ENCODE data around the gene C18orf63. TPM values are rescaled to one million over a fixed set of nuclear protein-coding genes. Genes with fewer than 3 reads are reported as not detected.
"Not testable (repeated sequence)": the region's sequence is repeated elsewhere in the genome, so short reads cannot be mapped to it uniquely, and the experiment has no call there.

Gene C18orf63
- not detected for polyA plus RNA-seq (2013, experiment 1 of 2; ENCODE audit: insufficient read length)
- polyA plus RNA-seq (2013, experiment 2 of 2; ENCODE audit: insufficient read length), result not detected

- no peak for DNase-seq
Observed at GRCh38 chr18:74315464-74316256, at the start of gene C18orf63. Gene C18orf63 (plus strand): TSS chr18:74315839. CDS start chr18:74317866, 2,027 bp downstream.

DNA sequence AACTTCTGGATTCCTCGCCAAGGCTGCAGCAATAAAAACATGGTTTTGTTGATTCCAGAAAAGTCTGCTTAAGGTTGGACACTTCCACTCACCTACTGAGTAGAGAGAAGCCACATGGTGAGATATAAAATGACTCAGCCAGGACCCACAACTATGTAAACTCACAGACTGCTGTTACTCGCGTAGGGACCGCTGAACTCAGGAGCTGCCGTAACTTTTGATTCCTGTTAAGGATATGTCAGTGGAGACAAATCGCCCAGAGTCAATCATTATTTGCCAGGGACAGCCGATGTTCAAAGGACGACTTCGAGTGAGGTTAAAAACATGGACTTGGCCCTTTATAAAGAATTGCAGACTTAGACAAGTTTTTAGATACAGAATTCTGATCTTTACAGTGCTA is 49.5 kb upstream of the C18orf63 start:
- no peak for DNase-seq

DNA sequence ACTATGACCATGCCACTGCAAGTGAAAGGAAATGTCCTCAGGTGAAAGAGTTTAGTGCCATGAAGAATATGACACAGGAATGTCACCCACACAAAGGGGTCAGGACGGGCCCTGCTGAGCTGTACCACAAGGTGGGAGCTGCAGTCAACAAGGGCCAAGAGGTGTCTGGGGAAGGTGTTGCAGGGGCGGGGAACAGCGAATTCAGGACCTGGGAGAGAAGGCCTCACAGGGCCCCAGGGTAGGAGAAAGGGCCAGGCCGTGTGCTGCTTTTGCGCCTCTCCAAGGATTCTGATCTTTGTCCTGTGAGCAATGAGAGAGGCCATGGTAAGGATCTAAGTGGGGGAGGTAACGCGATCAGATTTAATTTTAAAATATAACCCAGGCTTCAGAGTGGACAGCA is 47.5 kb upstream of the C18orf63 start:
- DNase-seq, result no peak

DNA sequence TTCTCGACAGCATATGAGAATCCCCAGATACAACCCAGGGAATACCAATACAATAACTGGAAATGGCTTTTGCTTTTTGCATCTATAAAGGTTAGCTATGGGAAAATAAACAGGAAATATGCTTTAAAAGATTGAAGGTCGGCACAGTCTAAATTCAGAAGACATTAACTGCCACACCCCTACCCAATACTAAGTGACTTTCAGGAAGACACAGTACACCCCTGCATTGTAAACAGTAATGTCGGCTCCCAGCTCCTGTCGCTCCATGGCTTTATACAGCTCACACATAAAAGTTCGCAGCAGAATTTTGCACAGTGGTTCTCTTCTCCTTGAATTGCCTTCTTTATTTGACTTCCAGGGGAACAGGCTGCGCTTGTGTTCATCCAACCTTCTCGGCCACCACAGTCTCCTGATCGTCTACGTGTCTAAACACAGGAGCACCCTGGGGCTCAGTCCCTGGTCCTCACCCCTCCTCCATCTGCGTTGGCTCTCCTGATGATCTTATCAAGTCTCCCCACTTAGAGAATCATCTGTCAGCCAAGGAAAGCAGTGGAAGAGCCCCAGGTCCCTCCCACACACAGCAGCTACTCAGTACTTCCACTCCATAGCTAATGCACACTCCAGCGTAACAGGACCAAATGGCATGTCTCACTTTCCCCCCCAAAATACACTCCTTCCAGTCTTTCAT is 46.6 kb upstream of the C18orf63 start:
- no peak for DNase-seq

- DNase-seq, result no peak
Observed at GRCh38 chr18:74271635-74272034, 44.0 kb upstream of the C18orf63 start.

DNA sequence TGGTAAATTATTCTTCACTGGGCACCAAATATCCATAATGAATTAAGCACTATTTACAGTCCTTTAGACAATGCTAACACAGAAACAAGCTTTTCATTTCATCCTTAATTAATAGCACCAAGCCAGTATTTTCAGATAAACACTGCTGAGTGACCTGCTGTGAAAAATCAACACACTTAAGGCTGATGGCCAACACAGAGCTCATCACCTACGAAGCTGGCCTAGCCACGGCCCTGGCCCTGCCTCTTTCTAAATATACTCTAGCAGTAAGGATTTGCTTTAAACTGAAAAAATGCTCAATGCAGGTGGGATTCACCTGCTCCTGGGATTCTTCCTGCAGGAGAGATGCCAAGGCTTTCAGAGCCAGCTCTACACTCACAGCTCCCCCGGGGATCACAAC is 42.2 kb upstream of the C18orf63 start:
- DNase-seq, result no peak

DNA sequence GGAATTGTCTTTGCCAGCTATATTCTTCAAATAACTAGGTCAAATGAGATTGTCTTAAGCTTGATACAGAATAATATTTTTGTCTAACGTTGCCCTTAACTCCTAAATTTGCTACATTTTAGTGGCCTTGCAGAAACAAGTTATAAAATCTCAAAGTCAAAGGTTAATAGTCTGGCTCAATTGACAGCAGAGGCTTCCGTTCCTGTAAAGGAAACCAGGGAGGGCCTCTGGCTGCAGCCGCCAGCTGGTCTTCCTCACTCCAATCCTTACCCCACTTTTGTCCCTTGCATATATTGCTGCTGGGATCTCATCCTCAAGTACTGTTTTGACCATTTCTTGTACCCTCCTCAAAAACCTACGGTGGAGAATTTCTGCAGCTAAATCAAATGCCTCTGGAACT is 40.9 kb upstream of the C18orf63 start:
- no peak for DNase-seq

- DNase-seq, result no peak
Observed at GRCh38 chr18:74275736-74276135, 39.9 kb upstream of the C18orf63 start.

- no peak for DNase-seq
Observed at GRCh38 chr18:74276609-74277008, 39.0 kb upstream of the C18orf63 start.

- no peak for DNase-seq
Observed at GRCh38 chr18:74277296-74277695, 38.3 kb upstream of the C18orf63 start.

GRCh38 chr18:74278058-74278457 is 37.6 kb upstream of the C18orf63 start:
- no peak for DNase-seq

- DNase-seq, result no peak
Observed at GRCh38 chr18:74278983-74279382, 36.7 kb upstream of the C18orf63 start.

DNA sequence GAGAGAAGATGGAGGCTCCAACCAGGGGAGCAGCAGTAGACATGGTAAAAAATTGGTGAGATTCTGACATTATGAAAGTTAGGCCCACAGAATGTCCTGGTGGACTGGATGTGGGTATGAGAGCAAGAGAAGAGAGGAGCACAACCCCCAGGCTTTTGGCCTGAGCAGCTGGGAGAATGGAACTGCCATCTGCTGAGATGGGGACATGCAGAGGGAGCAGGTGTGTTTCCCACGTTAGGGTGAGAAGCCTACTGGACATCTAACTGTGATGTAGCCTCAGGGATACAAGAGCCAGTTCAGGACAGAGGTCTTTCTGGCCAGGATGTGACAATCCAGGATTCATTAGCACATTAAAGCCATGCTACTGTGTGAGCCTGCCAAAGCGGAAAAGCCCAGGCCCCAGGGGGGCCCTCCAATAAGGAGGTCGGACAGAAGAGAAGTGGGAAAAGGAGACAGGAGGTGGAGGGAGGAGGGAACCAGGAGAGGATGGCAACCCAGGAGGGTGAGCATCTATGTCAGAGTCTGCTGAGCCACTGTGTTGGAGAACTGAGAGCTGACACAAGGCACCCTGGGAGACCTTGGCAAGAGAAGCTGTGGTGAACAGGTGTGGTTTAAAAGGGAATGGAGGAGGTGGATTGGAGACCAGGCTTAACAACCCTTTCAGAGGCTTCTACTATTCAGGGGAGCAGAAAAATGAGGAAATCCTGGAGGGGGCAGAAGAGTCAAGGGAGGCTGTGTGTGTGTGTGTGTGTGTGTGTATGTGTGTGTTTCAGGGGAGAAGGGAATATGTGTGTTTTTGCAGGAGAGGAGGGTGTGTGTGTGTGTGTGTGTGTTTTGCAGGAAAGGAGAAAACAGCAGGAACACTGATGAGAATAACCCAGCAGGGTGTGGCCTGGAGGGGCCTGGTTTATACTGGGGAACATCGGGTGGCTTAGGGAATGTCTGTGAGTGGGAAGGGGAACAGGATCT is 34.3 kb upstream of the C18orf63 start:
- DNase-seq, result no peak

DNA sequence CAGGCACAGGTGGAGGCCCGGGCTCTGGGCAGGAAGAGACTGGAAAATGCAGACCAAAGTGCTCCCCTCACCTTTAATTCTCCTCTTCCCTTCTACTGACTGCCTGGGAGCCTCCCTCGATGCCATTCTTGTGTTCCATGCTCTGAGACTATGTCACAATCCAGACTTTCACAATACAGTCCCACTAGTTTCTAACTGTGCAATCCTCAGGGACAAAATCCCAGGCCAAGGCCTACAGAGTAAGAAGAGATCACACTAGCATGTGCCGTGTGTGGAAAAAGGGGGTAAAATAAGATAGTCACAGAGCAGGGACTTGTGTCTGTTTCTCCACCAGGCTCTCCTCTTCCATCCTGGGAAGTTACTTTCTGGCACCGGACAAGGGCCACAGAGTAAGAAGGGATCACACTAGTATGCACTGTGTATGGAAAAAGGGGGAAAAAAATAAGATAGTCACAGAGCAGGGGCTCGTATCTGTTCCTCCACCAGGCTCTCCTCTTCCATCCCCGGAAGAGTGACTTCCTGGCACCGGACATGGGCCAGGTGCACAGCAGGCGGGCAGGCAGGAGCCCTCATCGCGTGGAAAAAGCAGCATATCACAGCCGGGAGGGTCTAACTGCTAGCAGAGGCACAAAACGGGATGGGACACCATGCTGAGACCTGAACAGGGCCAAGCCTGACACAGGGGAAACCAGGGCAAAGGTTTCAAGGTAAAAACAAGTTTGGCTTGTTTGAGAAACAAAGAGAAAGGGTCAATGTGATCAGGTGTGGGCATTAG is 33.5 kb upstream of the C18orf63 start:
- no peak for DNase-seq

DNA sequence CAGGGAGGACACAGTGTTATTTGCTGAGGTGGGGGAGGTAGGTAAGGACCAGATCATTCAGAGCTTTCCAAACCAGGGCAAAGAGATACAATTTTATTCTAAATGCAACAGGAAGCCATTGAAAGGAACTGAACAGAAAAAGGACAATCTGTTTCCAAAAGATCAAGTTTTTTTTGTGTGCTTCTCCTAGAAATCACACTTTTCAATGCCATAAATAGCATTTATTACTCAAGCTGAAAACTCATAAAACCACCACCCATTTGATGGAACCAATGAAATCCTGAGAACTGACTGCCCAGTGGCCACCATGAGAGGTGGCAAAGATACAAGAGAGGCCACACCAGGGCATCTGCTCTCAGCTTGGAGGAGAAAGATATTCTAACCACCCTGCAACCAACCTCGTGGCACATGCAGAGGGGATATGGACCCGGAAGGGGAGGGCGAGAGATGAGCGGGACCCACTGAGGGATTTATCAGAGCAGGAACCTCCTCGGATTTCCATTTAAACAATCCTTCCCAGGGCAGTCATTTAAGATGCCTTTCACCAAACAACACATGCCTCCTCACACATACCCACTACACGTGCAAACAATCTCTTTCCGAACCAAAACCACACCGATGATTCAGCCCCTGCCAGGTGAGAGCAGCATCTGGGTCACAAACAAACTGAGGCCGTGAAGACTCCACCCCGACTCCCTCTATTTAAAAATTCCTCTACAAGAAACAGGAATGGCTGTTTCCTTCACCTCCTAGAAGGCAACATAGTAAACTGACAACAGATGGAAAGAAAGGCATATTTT is 32.7 kb upstream of the C18orf63 start:
- no peak for DNase-seq

- no peak for DNase-seq
Observed at GRCh38 chr18:74283646-74284045, 32.0 kb upstream of the C18orf63 start.

- no peak for DNase-seq
Observed at GRCh38 chr18:74284191-74284979, 31.3 kb upstream of the C18orf63 start.

DNA sequence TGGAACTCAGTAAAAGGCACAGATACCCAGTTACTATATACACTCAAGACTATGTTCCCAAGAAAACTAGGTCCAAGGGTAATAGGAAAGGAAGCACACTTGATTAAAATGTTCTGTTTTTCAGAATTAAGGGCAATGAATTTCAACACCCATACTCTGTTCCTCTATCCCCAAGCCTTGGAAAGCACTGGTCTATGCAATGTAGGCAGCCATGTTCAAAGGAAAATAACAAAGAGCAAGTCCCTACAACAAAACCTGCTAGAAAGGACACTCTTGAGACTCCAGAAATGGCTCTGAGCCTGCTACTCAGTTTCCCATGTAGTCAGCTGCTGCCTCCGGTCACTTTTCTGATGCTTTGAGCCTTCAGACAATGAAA is 30.7 kb upstream of the C18orf63 start:
- DNase-seq, result no peak

DNA sequence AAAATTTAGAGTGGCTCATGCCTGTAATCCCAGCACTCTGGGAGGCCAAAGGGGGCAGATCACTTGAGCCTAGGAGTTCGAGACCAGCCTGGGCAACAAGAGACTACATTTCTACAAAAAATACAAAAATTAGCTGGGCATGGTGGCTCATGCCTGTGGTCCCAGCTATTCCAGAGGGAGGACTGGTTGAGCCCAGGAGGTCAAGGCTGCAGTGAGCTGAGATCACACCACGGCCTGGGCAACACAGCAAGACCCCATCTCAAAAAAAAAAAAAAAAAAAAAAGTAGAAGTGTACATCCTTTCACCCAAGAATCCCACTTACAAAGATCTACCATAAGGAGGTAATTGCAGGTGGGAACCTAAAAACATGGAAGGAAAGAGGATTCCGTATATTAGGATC is 30.1 kb upstream of the C18orf63 start:
- DNase-seq, result not testable (repeated sequence)

Measured in fibroblast of skin of scalp (primary cell).